Measurements from ENCODE around the gene BBIP1. TPM values are rescaled to one million over a fixed set of nuclear protein-coding genes. Genes with fewer than 3 reads are reported as not detected.

The BBIP1 gene
- total and polyA plus RNA-seq, 10 of the 15 experiments (the other 5 are each of a cell fraction or from before 2014, with no cell fraction given), result 13.8 to 40.8 (median 31.3) TPM

DNA sequence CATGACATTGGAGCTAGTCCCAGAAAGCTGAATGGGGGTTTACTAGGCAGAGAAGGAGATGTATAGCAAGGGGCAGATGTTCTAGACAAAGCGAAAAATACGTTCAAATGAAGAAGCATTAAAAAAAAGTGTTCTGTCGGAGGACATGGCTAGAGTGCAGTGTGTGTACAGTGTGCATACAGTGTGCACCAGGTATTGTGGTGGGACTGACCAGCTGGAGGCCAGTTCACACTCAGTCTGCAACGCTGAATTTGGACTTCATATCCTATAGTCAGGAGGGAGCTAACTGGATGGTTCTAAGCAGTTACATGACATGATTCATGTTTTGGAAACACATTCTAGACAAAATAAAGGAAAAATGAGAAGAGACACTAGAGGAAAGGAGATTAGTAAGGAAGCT lies 8.8 kb downstream of the BBIP1 start:
- H3K9me3 ChIP-seq (replicated peaks; ENCODE audit: control insufficient read depth, insufficient read depth, low read length), result no peaks in the 10 kb centered on the region
- ATAC-seq (no peak), DNase-seq (ENCODE audit: low read depth, low spot score) (no peak), FAIRE-seq (no peak)
- BruUV-seq (replicated peaks), result no TSS peak
- H3K4me2 ChIP-seq (ENCODE audit: control insufficient read depth, insufficient read depth), result no peak overlapping the region
- H4K20me1 ChIP-seq (ENCODE audit: control insufficient read depth, insufficient read depth), result no peaks in the 10 kb centered on the region
- intact Hi-C loops (cut with micrococcal nuclease; ENCODE audit: unreplicated experiment), result no loop called here
- peaks cover 5% of the 10 kb centered on the region; the same call in 1 of the 2 replicates for H3K4me1 ChIP-seq (ENCODE audit: control insufficient read depth, insufficient read depth, low read length)
- TF ChIP-seq TCF3 (IDR thresholded peaks at IDR 0.05; ENCODE audit: borderline replicate concordance, insufficient read depth, low read depth, low read length) (no peak), POLR2AphosphoS2 (IDR thresholded peaks at IDR 0.05; ENCODE audit: low read depth, low read length) (peak; percentile 47; the same call in 1 of the 2 replicates)
- H3K79me2 ChIP-seq (ENCODE audit: control insufficient read depth, insufficient read depth, low read length), result no peaks in the 10 kb centered on the region
- H3K27me3 ChIP-seq (replicated peaks in 1 of 2; ENCODE audit: control insufficient read depth in 2 of 2, insufficient read depth in 2 of 2, low read length in 1 of 2), result no peaks in the 10 kb centered on the region
- no peak overlapping the region for H2AFZ ChIP-seq (ENCODE audit: control insufficient read depth, low read depth, low read length)
- no peak overlapping the region for H3K27ac ChIP-seq (ENCODE audit: control insufficient read depth, insufficient read depth)
- no peaks in the 10 kb centered on the region; a peak in 1 of 4 replicates for H3K36me3 ChIP-seq (ENCODE audit: control insufficient read depth in 2 of 2, insufficient read depth in 2 of 2, low read length in 1 of 2)
- WGBS (ENCODE audit: insufficient coverage, insufficient replicate concordance, low lambda C conversion rate, missing lambda C conversion rate), result 78% methylated on average over 4 of the region's 4 CpGs
- H3K4me3 ChIP-seq, result no peak overlapping the region
- RAD21 ChIA-PET (ENCODE audit: unreplicated experiment), result interaction anchor here (0.8 to 1.7 kb wide), 5 partner anchors 8 to 164 kb away, joined by 3 to 11 read pairs (median 5); partner anchors contain the start of genes BBIP1 and SHOC2
- CTCF ChIA-PET, result interaction anchor here (0.8 to 2.1 kb wide), 9 partner anchors 9 to 164 kb away, joined by 3 to 8 read pairs (median 4); no protein-coding TSS in a partner anchor
- SMC1A ChIA-PET (ENCODE audit: uncharacterized antibody, unreplicated experiment), result interaction anchor here (0.7 to 2.3 kb wide), 14 partner anchors 9 to 117 kb away, joined by 3 to 9 read pairs (median 5); partner anchors contain the start of genes BBIP1 and SHOC2
- POLR2A ChIA-PET, result interaction anchor here (0.8 to 2.9 kb wide), 5 partner anchors 8 to 19 kb away, joined by 3 to 11 read pairs (median 4); partner anchors contain the start of gene BBIP1
- no peak overlapping the region for H3K9ac ChIP-seq (ENCODE audit: control insufficient read depth, insufficient read depth, low read length)
- in situ Hi-C loops (cut with MboI), result no loop called here

DNA sequence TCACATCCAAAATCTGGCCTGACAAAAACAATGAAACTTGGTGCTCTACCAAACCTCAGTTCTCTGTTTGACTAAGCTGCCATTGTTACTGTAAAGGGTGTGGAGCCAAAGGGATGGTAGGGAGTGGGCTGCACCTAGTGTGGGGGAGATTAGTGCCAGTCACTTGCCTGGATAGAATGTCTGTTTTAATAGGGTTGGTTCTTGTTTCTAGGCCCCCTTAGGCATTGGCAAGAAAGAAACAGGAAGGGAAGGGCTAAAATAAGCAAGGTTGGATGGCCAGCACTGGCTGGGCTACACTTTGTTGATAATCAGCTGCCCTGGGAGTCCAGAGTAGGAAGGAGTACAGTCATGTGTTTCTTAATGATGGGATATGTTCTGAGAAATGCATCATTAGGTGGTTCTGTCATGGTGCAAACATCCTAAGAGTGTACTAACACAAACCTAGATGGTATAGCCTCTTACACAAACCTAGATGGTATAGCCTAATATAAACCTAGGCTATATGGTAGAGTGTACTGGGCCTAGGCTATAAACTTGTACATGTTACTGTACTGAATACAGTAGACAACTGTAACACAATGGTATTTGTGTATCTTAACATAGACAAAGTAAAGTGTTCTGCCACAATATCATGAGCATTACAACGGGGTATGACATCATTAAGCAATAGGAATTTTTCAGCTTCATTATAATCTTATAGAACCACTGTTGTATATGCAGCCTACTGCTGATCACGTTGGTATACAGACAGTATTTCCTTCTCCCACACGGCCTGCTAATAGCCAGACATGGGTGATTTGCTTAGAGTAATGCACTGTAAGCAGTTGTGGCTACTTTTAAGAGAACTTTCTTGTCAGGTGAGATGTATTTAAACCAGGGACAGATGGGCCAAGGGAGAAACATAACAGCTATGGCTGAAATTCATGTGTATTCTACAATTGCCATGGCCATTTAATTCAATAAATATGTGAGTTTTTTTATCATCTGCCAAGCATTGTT lies 15.4 kb downstream of the BBIP1 start:
- ChIA-PET RAD21 (ENCODE audit: unreplicated experiment) (interaction anchor here (1.1 to 3.7 kb wide), 5 partner anchors 8 to 130 kb away, joined by 3 to 19 read pairs (median 4); partner anchors contain the start of genes BBIP1 and SHOC2), SMC1A (ENCODE audit: uncharacterized antibody, unreplicated experiment) (interaction anchor here (1.0 to 15.0 kb wide), 9 partner anchors 10 to 295 kb away, joined by 3 to 221 read pairs (median 5); partner anchors contain the start of genes BBIP1 and SHOC2), CTCF (interaction anchor here (0.6 to 3.0 kb wide), 5 partner anchors 10 to 100 kb away, joined by 3 to 9 read pairs (median 3); no protein-coding TSS in a partner anchor), POLR2A (interaction anchor here (1.6 kb wide), 1 partner anchor 14 kb away, joined by 5 read pairs; no protein-coding TSS in a partner anchor)
- intact Hi-C loops (cut with micrococcal nuclease; ENCODE audit: unreplicated experiment), result loop anchor here (5.0 kb wide), 1 partner anchor 291 kb away; no protein-coding TSS in a partner anchor
- H3K27me3 ChIP-seq (replicated peaks in 1 of 2; ENCODE audit: control insufficient read depth in 2 of 2, insufficient read depth in 2 of 2, low read length in 1 of 2), result no peaks in the 10 kb centered on the region
- ATAC-seq (peak; percentile 84), FAIRE-seq (no peak), DNase-seq (ENCODE audit: low read depth, low spot score) (no peak)
- no peak overlapping the region for H3K4me3 ChIP-seq
- in situ Hi-C loops (cut with MboI), result loop anchor here (5.0 to 10.0 kb wide), 2 partner anchors 296 to 301 kb away; no protein-coding TSS in a partner anchor
- H4K20me1 ChIP-seq (ENCODE audit: control insufficient read depth, insufficient read depth), result no peaks in the 10 kb centered on the region
- 44% methylated on average over 3 of the region's 3 CpGs for WGBS (ENCODE audit: insufficient coverage, insufficient replicate concordance, low lambda C conversion rate, missing lambda C conversion rate)
- no peak overlapping the region for H3K27ac ChIP-seq (ENCODE audit: control insufficient read depth, insufficient read depth)
- H3K9ac ChIP-seq (ENCODE audit: control insufficient read depth, insufficient read depth, low read length), result no peak overlapping the region
- H2AFZ ChIP-seq (ENCODE audit: control insufficient read depth, low read depth, low read length), result no peak overlapping the region
- H3K9me3 ChIP-seq (replicated peaks; ENCODE audit: control insufficient read depth, insufficient read depth, low read length), result no peaks in the 10 kb centered on the region
- no peaks in the 10 kb centered on the region for H3K79me2 ChIP-seq (ENCODE audit: control insufficient read depth, insufficient read depth, low read length)
- H3K36me3 ChIP-seq (ENCODE audit: control insufficient read depth in 2 of 2, insufficient read depth in 2 of 2, low read length in 1 of 2), result no peaks in the 10 kb centered on the region; a peak in 2 of 4 replicates
- H3K4me1 ChIP-seq (ENCODE audit: control insufficient read depth, insufficient read depth, low read length), result peaks cover 7% of the 10 kb centered on the region; the same call in 1 of the 2 replicates
- H3K4me2 ChIP-seq (ENCODE audit: control insufficient read depth, insufficient read depth), result no peak overlapping the region
- no TSS peak for BruUV-seq (replicated peaks)
- TF ChIP-seq, protein P1, sequence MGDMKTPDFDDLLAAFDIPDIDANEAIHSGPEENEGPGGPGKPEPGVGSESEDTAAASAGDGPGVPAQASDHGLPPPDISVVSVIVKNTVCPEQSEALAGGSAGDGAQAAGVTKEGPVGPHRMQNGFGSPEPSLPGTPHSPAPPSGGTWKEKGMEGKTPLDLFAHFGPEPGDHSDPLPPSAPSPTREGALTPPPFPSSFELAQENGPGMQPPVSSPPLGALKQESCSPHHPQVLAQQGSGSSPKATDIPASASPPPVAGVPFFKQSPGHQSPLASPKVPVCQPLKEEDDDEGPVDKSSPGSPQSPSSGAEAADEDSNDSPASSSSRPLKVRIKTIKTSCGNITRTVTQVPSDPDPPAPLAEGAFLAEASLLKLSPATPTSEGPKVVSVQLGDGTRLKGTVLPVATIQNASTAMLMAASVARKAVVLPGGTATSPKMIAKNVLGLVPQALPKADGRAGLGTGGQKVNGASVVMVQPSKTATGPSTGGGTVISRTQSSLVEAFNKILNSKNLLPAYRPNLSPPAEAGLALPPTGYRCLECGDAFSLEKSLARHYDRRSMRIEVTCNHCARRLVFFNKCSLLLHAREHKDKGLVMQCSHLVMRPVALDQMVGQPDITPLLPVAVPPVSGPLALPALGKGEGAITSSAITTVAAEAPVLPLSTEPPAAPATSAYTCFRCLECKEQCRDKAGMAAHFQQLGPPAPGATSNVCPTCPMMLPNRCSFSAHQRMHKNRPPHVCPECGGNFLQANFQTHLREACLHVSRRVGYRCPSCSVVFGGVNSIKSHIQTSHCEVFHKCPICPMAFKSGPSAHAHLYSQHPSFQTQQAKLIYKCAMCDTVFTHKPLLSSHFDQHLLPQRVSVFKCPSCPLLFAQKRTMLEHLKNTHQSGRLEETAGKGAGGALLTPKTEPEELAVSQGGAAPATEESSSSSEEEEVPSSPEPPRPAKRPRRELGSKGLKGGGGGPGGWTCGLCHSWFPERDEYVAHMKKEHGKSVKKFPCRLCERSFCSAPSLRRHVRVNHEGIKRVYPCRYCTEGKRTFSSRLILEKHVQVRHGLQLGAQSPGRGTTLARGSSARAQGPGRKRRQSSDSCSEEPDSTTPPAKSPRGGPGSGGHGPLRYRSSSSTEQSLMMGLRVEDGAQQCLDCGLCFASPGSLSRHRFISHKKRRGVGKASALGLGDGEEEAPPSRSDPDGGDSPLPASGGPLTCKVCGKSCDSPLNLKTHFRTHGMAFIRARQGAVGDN (IDR thresholded peaks at IDR 0.05), result no peak
- no peak for TF ChIP-seq SPI1 (IDR thresholded peaks at IDR 0.05; ENCODE audit: borderline replicate concordance, insufficient read depth, low read depth, low read length)
- no peak for TF ChIP-seq FOXM1 (IDR thresholded peaks at IDR 0.05; ENCODE audit: low read depth, low read length)
- no peak for TF ChIP-seq BMI1 (IDR thresholded peaks at IDR 0.05; ENCODE audit: borderline replicate concordance)
- TF ChIP-seq ZSCAN29 (IDR thresholded peaks at IDR 0.05), result no peak
- TF ChIP-seq RUNX3 (IDR thresholded peaks at IDR 0.05; ENCODE audit: low read length), result peak; percentile 81
- no peak for TF ChIP-seq TAF1 (IDR thresholded peaks at IDR 0.05; ENCODE audit: borderline replicate concordance, low read depth, low read length)

Data from GM12878 (cell line).